ENCODE results near the gene CHST1.

The CHST1 gene

DNA sequence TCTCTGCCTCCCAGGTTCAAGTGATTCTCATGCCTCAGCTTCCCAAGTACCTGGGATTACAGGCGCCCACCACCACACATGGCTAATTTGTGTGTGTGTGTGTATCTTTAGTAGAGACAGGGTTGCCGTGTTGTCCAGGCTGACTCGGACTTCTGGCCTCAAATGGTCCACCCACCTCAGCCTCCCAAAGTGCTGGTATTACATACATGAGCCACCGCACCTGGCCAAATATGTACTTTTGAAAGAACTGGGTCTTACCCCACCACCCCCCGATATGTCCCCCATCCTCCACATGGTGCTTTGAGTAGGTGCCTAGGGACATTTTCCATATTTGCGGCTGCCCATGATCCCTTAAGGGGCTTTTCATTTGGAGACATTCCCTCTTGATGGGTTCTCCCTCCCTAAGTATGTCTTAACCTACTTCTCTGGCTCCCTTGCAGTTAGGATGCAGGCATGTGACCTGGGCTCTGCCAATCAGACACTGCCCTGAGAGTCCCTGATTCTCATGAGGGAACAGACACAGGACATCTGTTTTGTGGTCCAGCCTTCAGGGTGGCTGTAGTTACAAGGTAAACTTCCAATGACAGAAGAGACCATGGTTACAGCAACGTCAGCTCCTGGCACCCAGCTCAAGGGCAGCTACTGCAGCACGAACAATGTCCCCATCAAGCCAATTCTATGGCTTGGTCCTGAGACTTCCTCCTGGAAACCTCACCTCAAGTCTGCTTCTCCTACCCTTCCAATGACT is 48.4 kb downstream of the CHST1 start:
- TF ChIP-seq, protein P1, sequence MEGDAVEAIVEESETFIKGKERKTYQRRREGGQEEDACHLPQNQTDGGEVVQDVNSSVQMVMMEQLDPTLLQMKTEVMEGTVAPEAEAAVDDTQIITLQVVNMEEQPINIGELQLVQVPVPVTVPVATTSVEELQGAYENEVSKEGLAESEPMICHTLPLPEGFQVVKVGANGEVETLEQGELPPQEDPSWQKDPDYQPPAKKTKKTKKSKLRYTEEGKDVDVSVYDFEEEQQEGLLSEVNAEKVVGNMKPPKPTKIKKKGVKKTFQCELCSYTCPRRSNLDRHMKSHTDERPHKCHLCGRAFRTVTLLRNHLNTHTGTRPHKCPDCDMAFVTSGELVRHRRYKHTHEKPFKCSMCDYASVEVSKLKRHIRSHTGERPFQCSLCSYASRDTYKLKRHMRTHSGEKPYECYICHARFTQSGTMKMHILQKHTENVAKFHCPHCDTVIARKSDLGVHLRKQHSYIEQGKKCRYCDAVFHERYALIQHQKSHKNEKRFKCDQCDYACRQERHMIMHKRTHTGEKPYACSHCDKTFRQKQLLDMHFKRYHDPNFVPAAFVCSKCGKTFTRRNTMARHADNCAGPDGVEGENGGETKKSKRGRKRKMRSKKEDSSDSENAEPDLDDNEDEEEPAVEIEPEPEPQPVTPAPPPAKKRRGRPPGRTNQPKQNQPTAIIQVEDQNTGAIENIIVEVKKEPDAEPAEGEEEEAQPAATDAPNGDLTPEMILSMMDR (IDR thresholded peaks at IDR 0.05; ENCODE audit: low read depth, low read length, missing control alignments) = no peak

DNA sequence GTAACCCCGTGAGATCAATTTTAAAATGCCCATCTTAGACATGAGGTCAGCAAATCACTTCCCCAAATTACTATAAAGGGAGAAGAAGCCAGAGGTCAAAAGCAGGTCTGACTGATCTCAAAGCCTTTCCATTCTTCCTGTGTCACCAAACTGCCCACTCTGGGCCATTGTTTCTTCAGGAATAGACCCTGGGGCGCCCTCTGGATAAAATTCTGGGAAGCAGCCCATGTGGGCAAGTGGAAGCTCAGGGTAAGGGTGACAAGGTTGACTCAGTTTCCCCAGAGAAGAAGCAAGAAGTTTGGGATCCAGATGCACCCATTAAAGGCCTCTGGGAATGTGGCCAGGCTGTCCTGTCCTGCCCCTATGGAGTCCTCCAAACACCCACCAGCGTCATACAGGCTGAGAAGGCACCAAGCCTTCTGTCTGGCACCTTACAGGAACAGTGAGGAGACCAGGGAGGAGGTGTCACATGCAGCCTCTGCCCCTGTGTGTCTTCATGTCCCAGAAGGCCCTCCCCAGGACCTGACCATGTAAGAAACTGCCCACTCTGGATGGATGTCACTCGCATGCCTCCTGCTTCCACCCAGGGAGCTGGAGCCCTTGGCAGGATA is 50.1 kb downstream of the CHST1 start:
- in situ Hi-C loops (cut with HindIII; ENCODE audit: low pct_ligation_motif_present, low sequenced_read_pairs) = no loop called here

More for the DNA sequence above, 48.4 kb downstream of the CHST1 start:
- no peak for DNase-seq
- H3K36me3 ChIP-seq (replicated peaks) = no peaks in the 10 kb centered on the region
- no peak overlapping the region for H3K27ac ChIP-seq
- no peak overlapping the region for H3K4me3 ChIP-seq (ENCODE audit: low read depth, low read length)
- no peaks in the 10 kb centered on the region for H3K27me3 ChIP-seq (replicated peaks)
- in situ Hi-C loops (cut with HindIII; ENCODE audit: low pct_ligation_motif_present, low sequenced_read_pairs) = no loop called here

DNA sequence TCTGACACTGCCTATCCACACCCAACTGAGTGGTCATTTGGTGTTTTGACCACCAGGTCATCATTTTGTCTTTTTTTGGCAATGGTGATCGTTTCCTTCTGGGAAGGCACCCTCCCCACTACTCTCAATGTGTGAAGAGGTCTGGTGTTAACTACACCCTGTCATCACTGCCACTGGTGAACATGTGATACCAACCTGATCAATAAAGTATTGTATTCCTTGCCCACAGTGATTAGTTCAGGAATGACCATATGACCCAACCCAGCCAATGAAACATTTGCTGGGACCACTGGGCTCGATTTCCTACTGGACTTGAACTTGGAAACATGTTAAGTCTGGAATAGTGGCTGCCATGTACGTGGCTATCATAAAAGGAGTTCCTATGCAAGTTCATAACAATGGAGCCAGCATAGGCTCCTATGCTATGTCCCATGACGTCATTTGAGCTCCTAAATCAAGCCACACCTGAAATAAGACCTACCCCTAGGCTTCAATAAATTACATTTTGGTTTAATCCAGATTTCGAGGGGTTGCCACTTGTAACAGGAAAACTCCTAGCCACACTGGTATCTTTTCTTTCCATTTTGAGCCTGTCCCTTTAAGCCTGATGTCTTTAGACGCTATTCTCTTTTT is 51.1 kb downstream of the CHST1 start:
- TF ChIP-seq, protein P1 (IDR thresholded peaks at IDR 0.05; ENCODE audit: low read depth, low read length, missing control alignments) = no peak
- no peak overlapping the region for H3K4me3 ChIP-seq (ENCODE audit: low read depth, low read length)
- no peak for DNase-seq
- H3K27me3 ChIP-seq (replicated peaks) = no peaks in the 10 kb centered on the region
- H3K27ac ChIP-seq = no peak overlapping the region
- no peaks in the 10 kb centered on the region for H3K36me3 ChIP-seq (replicated peaks)
- in situ Hi-C loops (cut with HindIII; ENCODE audit: low pct_ligation_motif_present, low sequenced_read_pairs) = no loop called here

More for the DNA sequence above, 50.1 kb downstream of the CHST1 start:
- Histone ChIP-seq H3K36me3 (replicated peaks) (no peaks in the 10 kb centered on the region), H3K4me3 (ENCODE audit: low read depth, low read length) (no peak overlapping the region), H3K27ac (no peak overlapping the region), H3K27me3 (replicated peaks) (no peaks in the 10 kb centered on the region)
- no peak for DNase-seq
- TF ChIP-seq, protein P1 (IDR thresholded peaks at IDR 0.05; ENCODE audit: low read depth, low read length, missing control alignments) = no peak

DNA sequence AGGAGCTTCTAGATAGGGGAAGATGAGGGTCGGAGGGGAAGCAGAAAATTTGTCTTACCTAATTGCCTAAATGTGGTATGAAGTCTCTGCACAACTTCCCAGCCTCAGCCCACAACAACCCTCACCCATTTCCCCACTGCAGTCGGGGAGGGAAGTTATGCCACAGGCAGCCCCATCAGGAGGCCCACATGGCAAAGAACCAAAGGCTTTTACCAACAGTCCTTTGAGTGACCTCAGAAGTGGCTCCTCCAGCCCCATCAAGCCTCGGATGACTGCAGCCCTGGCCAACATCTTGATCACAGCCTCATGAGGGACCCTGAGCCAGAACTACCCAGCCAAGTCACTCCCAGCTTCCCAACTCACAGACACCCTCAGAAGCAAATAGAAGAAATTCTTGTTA is 54.8 kb downstream of the CHST1 start:
- no peak overlapping the region for H3K27ac ChIP-seq
- no peaks in the 10 kb centered on the region for H3K36me3 ChIP-seq (replicated peaks)
- TF ChIP-seq, protein P1 (IDR thresholded peaks at IDR 0.05; ENCODE audit: low read depth, low read length, missing control alignments) = no peak
- DNase-seq = no peak
- in situ Hi-C loops (cut with HindIII; ENCODE audit: low pct_ligation_motif_present, low sequenced_read_pairs) = no loop called here
- H3K4me3 ChIP-seq (ENCODE audit: low read depth, low read length) = no peak overlapping the region
- no peaks in the 10 kb centered on the region for H3K27me3 ChIP-seq (replicated peaks)

DNA sequence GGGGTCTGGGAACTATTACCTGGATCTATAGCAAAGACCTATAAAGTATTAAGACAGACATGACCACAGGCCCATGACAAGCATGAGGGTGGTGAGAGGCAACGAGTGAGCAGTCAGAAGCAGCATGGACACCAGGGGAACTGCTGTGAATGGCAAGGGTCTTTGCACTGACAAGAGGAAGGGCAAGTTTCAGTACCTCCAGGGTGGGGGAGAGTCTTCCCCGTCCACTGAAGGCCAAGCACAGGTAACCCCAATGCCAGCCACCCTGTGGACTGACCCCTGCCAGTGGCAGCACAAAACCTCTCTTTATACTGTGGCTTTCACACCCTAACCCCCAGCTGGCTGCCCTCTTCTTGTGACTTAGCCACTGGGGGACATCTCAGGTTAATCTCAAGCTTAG is 55.5 kb downstream of the CHST1 start:
- Histone ChIP-seq H3K36me3 (replicated peaks) (no peaks in the 10 kb centered on the region), H3K4me3 (ENCODE audit: low read depth, low read length) (no peak overlapping the region), H3K27ac (no peak overlapping the region), H3K27me3 (replicated peaks) (no peaks in the 10 kb centered on the region)
- TF ChIP-seq, protein P1 (IDR thresholded peaks at IDR 0.05; ENCODE audit: low read depth, low read length, missing control alignments) = no peak
- in situ Hi-C loops (cut with HindIII; ENCODE audit: low pct_ligation_motif_present, low sequenced_read_pairs) = no loop called here
- no peak for DNase-seq
